WTC11 (cell line): ENCODE measurements around the gene TMEM89. TPM values are rescaled to one million over a fixed set of nuclear protein-coding genes. Genes with fewer than 3 reads are reported as not detected.

Experiments
- AFF4 ChIP-seq: sonication (generic); formaldehyde crosslinking; IDR thresholded peaks from 2 replicates; pipeline ENCODE4 v1.8.1; 2023; ENCODE audit warnings: mild to moderate bottlenecking, missing genetic modification reagents, borderline replicate concordance
- ATF6 ChIP-seq: sonication (generic); formaldehyde crosslinking; IDR thresholded peaks from 2 replicates; pipeline ENCODE4 v1.8.1; 2023; ENCODE audit warnings: mild to moderate bottlenecking, missing genetic modification reagents
- EMX1 ChIP-seq: fragments of 250-450 bp; sonication (Bioruptor Pico); IDR thresholded peaks from 2 replicates; pipeline ENCODE4 v1.8.0; 2021; ENCODE audit warnings: mild to moderate bottlenecking
- GRHL2 ChIP-seq: fragments of 250-450 bp; sonication (Bioruptor Pico); IDR thresholded peaks from 2 replicates; pipeline ENCODE4 v1.8.0; 2022; ENCODE audit warnings: mild to moderate bottlenecking, moderate library complexity; ENCODE audit not compliant: insufficient replicate concordance, severe bottlenecking
- NFE2L1 ChIP-seq: sonication (generic); formaldehyde crosslinking; IDR thresholded peaks from 2 replicates; pipeline ENCODE4 v1.8.1; 2023; ENCODE audit warnings: missing genetic modification reagents
- SMAD3 ChIP-seq: sonication (generic); formaldehyde crosslinking; IDR thresholded peaks from 2 replicates; pipeline ENCODE4 v1.8.0; 2022; ENCODE audit warnings: missing genetic modification reagents, mild to moderate bottlenecking, borderline replicate concordance
- STAT6 ChIP-seq: sonication (generic); formaldehyde crosslinking; conservative IDR thresholded peaks from 2 replicates; pipeline ENCODE4 v1.8.1; 2023; ENCODE audit warnings: mild to moderate bottlenecking, low read depth, missing genetic modification reagents, moderate library complexity
- TEAD1 ChIP-seq: sonication (generic); formaldehyde crosslinking; IDR thresholded peaks from 2 replicates; pipeline ENCODE4 v1.8.0; 2022; ENCODE audit warnings: mild to moderate bottlenecking, missing genetic modification reagents
- TP53 ChIP-seq: sonication (generic); formaldehyde crosslinking; IDR thresholded peaks from 2 replicates; pipeline ENCODE4 v1.8.1; 2023; ENCODE audit warnings: mild to moderate bottlenecking, missing genetic modification reagents
- USF2 ChIP-seq: sonication (generic); formaldehyde crosslinking; IDR thresholded peaks from 2 replicates; pipeline ENCODE4 v1.8.1; 2023; ENCODE audit warnings: mild to moderate bottlenecking, missing genetic modification reagents, moderate library complexity
- ZBTB21 ChIP-seq: sonication (generic); formaldehyde crosslinking; IDR thresholded peaks from 2 replicates; pipeline ENCODE4 v1.8.1; 2023; ENCODE audit warnings: mild to moderate bottlenecking, missing genetic modification reagents, borderline replicate concordance
- total RNA-seq: library from RNA; stranded (reverse); gene quantifications from 3 replicates; pipeline ENCODE4 v1.2.3, GENCODE V29; 2021
- TF ChIP-seq, protein P1 (sequence below): sonication (generic); formaldehyde crosslinking; IDR thresholded peaks from 2 replicates; pipeline ENCODE4 v1.8.0; 2022; ENCODE audit warnings: mild to moderate bottlenecking, missing genetic modification reagents
- TF ChIP-seq, protein P2 (sequence below): sonication (generic); formaldehyde crosslinking; IDR thresholded peaks from 2 replicates; pipeline ENCODE4 v1.8.1; 2023; ENCODE audit warnings: mild to moderate bottlenecking, moderate library complexity, missing genetic modification reagents
- TF ChIP-seq, protein P3 (sequence below): sonication (generic); formaldehyde crosslinking; IDR thresholded peaks from 2 replicates; pipeline ENCODE4 v1.8.1; 2022; ENCODE audit warnings: mild to moderate bottlenecking, moderate library complexity, missing genetic modification reagents
- TF ChIP-seq, protein P4 (sequence below): sonication (generic); formaldehyde crosslinking; IDR thresholded peaks from 2 replicates; pipeline ENCODE4 v1.8.1; 2022; ENCODE audit warnings: mild to moderate bottlenecking, missing genetic modification reagents, moderate library complexity, borderline replicate concordance
- TF ChIP-seq, protein P5 (sequence below): sonication (generic); formaldehyde crosslinking; IDR thresholded peaks from 2 replicates; pipeline ENCODE4 v1.8.1; 2022; ENCODE audit warnings: low read depth, missing genetic modification reagents, borderline replicate concordance

Gene TMEM89
- total RNA-seq, 1 experiment from 2014 or later, result 0.66 TPM

GRCh38 chr3:48656061-48656840 lies 34.7 kb upstream of the TMEM89 start (continued):
- TF ChIP-seq NFE2L1 (CRISPR knock-in tag), result peak; percentile 39; the same call in 1 of the 2 replicates
- TF ChIP-seq, protein P1, sequence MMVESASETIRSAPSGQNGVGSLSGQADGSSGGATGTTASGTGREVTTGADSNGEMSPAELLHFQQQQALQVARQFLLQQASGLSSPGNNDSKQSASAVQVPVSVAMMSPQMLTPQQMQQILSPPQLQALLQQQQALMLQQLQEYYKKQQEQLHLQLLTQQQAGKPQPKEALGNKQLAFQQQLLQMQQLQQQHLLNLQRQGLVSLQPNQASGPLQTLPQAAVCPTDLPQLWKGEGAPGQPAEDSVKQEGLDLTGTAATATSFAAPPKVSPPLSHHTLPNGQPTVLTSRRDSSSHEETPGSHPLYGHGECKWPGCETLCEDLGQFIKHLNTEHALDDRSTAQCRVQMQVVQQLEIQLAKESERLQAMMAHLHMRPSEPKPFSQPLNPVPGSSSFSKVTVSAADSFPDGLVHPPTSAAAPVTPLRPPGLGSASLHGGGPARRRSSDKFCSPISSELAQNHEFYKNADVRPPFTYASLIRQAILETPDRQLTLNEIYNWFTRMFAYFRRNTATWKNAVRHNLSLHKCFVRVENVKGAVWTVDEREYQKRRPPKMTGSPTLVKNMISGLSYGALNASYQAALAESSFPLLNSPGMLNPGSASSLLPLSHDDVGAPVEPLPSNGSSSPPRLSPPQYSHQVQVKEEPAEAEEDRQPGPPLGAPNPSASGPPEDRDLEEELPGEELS (CRISPR knock-in tag), result peak; percentile 49
- TF ChIP-seq, protein P2, sequence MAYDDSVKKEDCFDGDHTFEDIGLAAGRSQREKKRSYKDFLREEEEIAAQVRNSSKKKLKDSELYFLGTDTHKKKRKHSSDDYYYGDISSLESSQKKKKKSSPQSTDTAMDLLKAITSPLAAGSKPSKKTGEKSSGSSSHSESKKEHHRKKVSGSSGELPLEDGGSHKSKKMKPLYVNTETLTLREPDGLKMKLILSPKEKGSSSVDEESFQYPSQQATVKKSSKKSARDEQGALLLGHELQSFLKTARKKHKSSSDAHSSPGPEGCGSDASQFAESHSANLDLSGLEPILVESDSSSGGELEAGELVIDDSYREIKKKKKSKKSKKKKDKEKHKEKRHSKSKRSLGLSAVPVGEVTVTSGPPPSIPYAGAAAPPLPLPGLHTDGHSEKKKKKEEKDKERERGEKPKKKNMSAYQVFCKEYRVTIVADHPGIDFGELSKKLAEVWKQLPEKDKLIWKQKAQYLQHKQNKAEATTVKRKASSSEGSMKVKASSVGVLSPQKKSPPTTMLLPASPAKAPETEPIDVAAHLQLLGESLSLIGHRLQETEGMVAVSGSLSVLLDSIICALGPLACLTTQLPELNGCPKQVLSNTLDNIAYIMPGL (CRISPR knock-in tag), result peak; percentile 82
- TF ChIP-seq TEAD1, result peak; percentile 58; the same call in 1 of the 2 replicates
- TF ChIP-seq TP53 (CRISPR knock-in tag), result no peak
- TF ChIP-seq, protein P3, sequence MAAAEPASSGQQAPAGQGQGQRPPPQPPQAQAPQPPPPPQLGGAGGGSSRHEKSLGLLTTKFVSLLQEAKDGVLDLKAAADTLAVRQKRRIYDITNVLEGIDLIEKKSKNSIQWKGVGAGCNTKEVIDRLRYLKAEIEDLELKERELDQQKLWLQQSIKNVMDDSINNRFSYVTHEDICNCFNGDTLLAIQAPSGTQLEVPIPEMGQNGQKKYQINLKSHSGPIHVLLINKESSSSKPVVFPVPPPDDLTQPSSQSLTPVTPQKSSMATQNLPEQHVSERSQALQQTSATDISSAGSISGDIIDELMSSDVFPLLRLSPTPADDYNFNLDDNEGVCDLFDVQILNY (CRISPR knock-in tag), result peak; percentile 81
- TF ChIP-seq STAT6 (CRISPR knock-in tag), result no peak
- TF ChIP-seq, protein P4, sequence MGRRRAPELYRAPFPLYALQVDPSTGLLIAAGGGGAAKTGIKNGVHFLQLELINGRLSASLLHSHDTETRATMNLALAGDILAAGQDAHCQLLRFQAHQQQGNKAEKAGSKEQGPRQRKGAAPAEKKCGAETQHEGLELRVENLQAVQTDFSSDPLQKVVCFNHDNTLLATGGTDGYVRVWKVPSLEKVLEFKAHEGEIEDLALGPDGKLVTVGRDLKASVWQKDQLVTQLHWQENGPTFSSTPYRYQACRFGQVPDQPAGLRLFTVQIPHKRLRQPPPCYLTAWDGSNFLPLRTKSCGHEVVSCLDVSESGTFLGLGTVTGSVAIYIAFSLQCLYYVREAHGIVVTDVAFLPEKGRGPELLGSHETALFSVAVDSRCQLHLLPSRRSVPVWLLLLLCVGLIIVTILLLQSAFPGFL (CRISPR knock-in tag), result no peak
- TF ChIP-seq SMAD3 (CRISPR knock-in tag), result peak; percentile 72; the same call in 1 of the 2 replicates
- TF ChIP-seq GRHL2, result no peak
- TF ChIP-seq ATF6 (CRISPR knock-in tag), result no peak
- TF ChIP-seq USF2 (CRISPR knock-in tag), result no peak
- TF ChIP-seq ZBTB21 (CRISPR knock-in tag), result peak; percentile 19; the same call in 1 of the 2 replicates
- TF ChIP-seq, protein P5, sequence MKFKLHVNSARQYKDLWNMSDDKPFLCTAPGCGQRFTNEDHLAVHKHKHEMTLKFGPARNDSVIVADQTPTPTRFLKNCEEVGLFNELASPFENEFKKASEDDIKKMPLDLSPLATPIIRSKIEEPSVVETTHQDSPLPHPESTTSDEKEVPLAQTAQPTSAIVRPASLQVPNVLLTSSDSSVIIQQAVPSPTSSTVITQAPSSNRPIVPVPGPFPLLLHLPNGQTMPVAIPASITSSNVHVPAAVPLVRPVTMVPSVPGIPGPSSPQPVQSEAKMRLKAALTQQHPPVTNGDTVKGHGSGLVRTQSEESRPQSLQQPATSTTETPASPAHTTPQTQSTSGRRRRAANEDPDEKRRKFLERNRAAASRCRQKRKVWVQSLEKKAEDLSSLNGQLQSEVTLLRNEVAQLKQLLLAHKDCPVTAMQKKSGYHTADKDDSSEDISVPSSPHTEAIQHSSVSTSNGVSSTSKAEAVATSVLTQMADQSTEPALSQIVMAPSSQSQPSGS (CRISPR knock-in tag), result no peak
- TF ChIP-seq AFF4 (CRISPR knock-in tag), result no peak
- TF ChIP-seq EMX1 (CRISPR knock-in tag), result no peak
